CD14-positive monocyte (primary cell): ENCODE data around the gene MS4A4E. TPM values are rescaled to one million over a fixed set of nuclear protein-coding genes. Genes with fewer than 3 reads are reported as not detected.

Experiments used
- DNase-seq, 3 donors: peaks; one replicate each; pipeline ENCODE4 v3.0.0-alpha.2; 2011 to 2022
- H2AFZ ChIP-seq: 2 replicates; pipeline ENCODE4 v1.6.0; 2012; ENCODE audit warnings: mild to moderate bottlenecking, low read depth, low read length, inconsistent platforms; ENCODE audit not compliant: insufficient read depth, poor library complexity, severe bottlenecking
- H3K27ac ChIP-seq, 2 donors: 1 replicate in 1 of 2; 2 replicates in 1 of 2; pipeline ENCODE4 v1.5.1; 2012 to 2013; ENCODE audit warnings: low read length in 2 of 2, control low read depth in 1 of 2, inconsistent platforms in 1 of 2, low read depth in 1 of 2, mild to moderate bottlenecking in 1 of 2
- H3K27me3 ChIP-seq, 2 donors: one replicate each; pipeline versions ENCODE4 v1.6.0 to v1.6.1; 2011 to 2013; ENCODE audit warnings: low read length in 2 of 2; ENCODE audit not compliant: control insufficient read depth in 2 of 2, insufficient read depth in 2 of 2
- H3K36me3 ChIP-seq, 2 donors: replicated peaks in 1 of 2; 1 replicate in 1 of 2; 2 replicates in 1 of 2; pipeline versions ENCODE4 v1.5.1 to v1.6.1; 2012 to 2013; ENCODE audit warnings: low read length in 2 of 2, control low read depth in 1 of 2, inconsistent platforms in 1 of 2, mild to moderate bottlenecking in 1 of 2; ENCODE audit not compliant: insufficient read depth in 2 of 2, control insufficient read depth in 1 of 2
- H3K4me1 ChIP-seq, 2 donors: 1 replicate in 1 of 2; 2 replicates in 1 of 2; pipeline versions ENCODE4 v1.5.1 to v1.6.1; 2012 to 2013; ENCODE audit warnings: low read length in 2 of 2, control low read depth in 1 of 2, inconsistent platforms in 1 of 2, mild to moderate bottlenecking in 1 of 2, moderate library complexity in 1 of 2; ENCODE audit not compliant: insufficient read depth in 2 of 2, control insufficient read depth in 1 of 2
- H3K4me2 ChIP-seq: replicated peaks from 2 replicates; pipeline ENCODE3; 2012; ENCODE audit warnings: low read length, moderate library complexity, mild to moderate bottlenecking; ENCODE audit not compliant: poor library complexity, severe bottlenecking; ENCODE audit errors: extremely low read depth
- H3K4me3 ChIP-seq, 3 experiments: fragments of 200-600 bp in 1 of 3; sonication (generic) in 1 of 3; replicated peaks in 1 of 3; 1 replicate in 2 of 3; 2 replicates in 1 of 3; pipeline ENCODE4 v1.5.1; 2011 to 2013; ENCODE audit warnings: low read length in 3 of 3, mild to moderate bottlenecking in 3 of 3, control low read depth in 2 of 3, low read depth in 2 of 3, inconsistent platforms in 1 of 3, moderate library complexity in 1 of 3
- H3K79me2 ChIP-seq: 2 replicates; pipeline ENCODE4 v1.6.0; 2012; ENCODE audit warnings: mild to moderate bottlenecking, control low read depth, inconsistent platforms, low read length, moderate library complexity; ENCODE audit not compliant: insufficient read depth
- H3K9ac ChIP-seq: 2 replicates; pipeline ENCODE4 v1.6.0; 2017; ENCODE audit warnings: low read length, mild to moderate bottlenecking; ENCODE audit not compliant: insufficient read depth, poor library complexity, severe bottlenecking
- H3K9me3 ChIP-seq, 2 donors: replicated peaks in 1 of 2; 1 replicate in 1 of 2; 2 replicates in 1 of 2; pipeline versions ENCODE4 v1.5.1 to v1.6.1; 2012 to 2013; ENCODE audit warnings: low read length in 2 of 2, control low read depth in 1 of 2; ENCODE audit not compliant: control insufficient read depth in 1 of 2, insufficient read depth in 1 of 2
- H4K20me1 ChIP-seq: 2 replicates; pipeline ENCODE4 v1.6.0; 2012; ENCODE audit warnings: mild to moderate bottlenecking, low read length, control low read depth, moderate library complexity; ENCODE audit not compliant: insufficient read depth
- H3K27ac Mint-ChIP-seq, 7 donors: one replicate each; pipeline ENCODE4 v1.8.0; 2020; ENCODE audit warnings: mild to moderate bottlenecking in 7 of 7, mixed read lengths in 7 of 7, moderate library complexity in 6 of 7, inconsistent platforms in 2 of 7
- H3K27me3 Mint-ChIP-seq, 3 donors: one replicate each; pipeline ENCODE4 v1.8.0; 2021 to 2022; ENCODE audit warnings: low read depth in 3 of 3, mild to moderate bottlenecking in 3 of 3, mixed read lengths in 3 of 3, moderate library complexity in 3 of 3, inconsistent platforms in 1 of 3
- H3K36me3 Mint-ChIP-seq, 2 donors: one replicate each; pipeline ENCODE4 v1.8.0; 2020; ENCODE audit warnings: mixed read lengths in 2 of 2, inconsistent platforms in 1 of 2, mild to moderate bottlenecking in 1 of 2
- H3K4me1 Mint-ChIP-seq: one replicate; pipeline ENCODE4 v1.8.0; 2020; ENCODE audit warnings: mild to moderate bottlenecking, mixed read lengths
- H3K4me3 Mint-ChIP-seq, 2 donors: one replicate each; pipeline ENCODE4 v1.8.0; 2020; ENCODE audit warnings: mild to moderate bottlenecking in 2 of 2, mixed read lengths in 2 of 2, moderate library complexity in 1 of 2
- H3K9me3 Mint-ChIP-seq, 7 donors: one replicate each; pipeline ENCODE4 v1.8.0; 2020 to 2022; ENCODE audit warnings: mixed read lengths in 7 of 7, mild to moderate bottlenecking in 6 of 7, moderate library complexity in 6 of 7, inconsistent platforms in 2 of 7
- CTCF ChIP-seq: fragments of 200-600 bp; IDR thresholded peaks from one replicate; pipeline ENCODE4 v1.8.0; 2022; ENCODE audit warnings: antibody characterized with exemption, mild to moderate bottlenecking
- WGBS: methylation state at CpG from one replicate; pipeline ENCODE4 v1.1.5; 2013; ENCODE audit warnings: missing lambda C conversion rate; ENCODE audit not compliant: insufficient coverage; 5-methylcytosine and 5-hydroxymethylcytosine counted together
- intact Hi-C, 2 donors: fragments of 100-400 bp; cut with micrococcal nuclease; formaldehyde crosslinking; loops; one replicate each; pipeline versions ENCODE4 v1.15.0 to v1.15.1; 2023
- polyA plus RNA-seq, 3 donors: library from polyadenylated mRNA; depleted of rRNA in 1 of 3; unstranded in 2 of 3; stranded (reverse) in 1 of 3; fragments of 300-500 nt in 2 of 3; fragments of >200 nt in 1 of 3; fragmentation: Illumina TruSeq in 2 of 3; gene quantifications; 1 replicate in 2 of 3; 2 replicates in 1 of 3; pipeline ENCODE4 v1.2.3, GENCODE V29; 2012 to 2021

MS4A4E gene
- polyA plus RNA-seq, 3 donors: 1.00 to 10.2 (median 1.1) TPM

DNA sequence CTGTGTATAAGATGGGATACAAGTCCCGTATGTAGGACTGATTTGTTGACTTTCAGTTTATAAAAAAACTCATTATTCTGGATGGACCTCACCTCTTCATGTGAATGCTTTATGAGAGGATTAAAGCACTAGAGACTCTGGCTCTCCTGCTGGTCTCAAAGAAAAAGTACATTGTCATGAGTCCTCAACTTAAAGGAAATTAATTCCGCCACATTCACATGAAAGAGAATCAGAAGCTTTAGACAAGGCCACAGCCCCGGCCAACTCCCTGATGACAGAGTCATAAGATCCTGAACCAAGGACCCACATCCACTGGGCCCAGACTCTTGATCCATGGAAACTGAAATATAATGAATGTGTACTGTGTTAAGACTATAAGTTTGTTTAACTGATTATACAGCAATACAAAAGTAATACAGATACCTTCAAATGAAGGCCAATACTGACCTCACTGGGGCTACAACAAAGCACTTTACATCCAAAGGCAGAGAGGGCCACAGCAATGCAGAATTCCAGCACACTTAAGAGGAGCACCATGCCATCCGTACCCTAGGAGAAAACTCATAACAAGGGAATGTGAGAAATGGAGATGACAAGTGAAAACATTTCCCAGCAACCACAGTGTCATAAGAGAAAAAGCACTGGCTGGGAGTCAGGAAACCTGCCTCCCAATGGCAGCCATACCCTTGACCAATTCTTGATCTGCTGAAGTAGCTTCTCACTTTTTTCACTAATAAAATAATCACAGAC is 34.6 kb downstream of the MS4A4E start:
- Histone ChIP-seq H3K9ac (no peak overlapping the region), H3K4me2 (no peak overlapping the region), H3K4me1 (peaks cover 10 to 19% of the 10 kb centered on the region in 2 donors), H3K9me3 (no peaks in the 10 kb centered on the region), H2AFZ (no peak overlapping the region), H3K4me3 (no peak overlapping the region), H3K27ac (peak overlapping the region in 1 of 2 donors; percentile 10), H3K79me2 (peaks cover 6% of the 10 kb centered on the region), H3K27me3 (no peaks in the 10 kb centered on the region), H4K20me1 (no peaks in the 10 kb centered on the region), H3K36me3 (peaks cover 40 to 73% of the 10 kb centered on the region in 2 donors)
- Mint-ChIP-seq H3K9me3 (peaks cover 0 to 3% (median 0%) of the 10 kb centered on the region in 7 donors), H3K36me3 (peaks cover 53 to 72% of the 10 kb centered on the region in 2 donors), H3K27ac (peak overlapping the region in 1 of 7 donors; percentile 43), H3K27me3 (no peaks in the 10 kb centered on the region), H3K4me3 (no peak overlapping the region), H3K4me1 (peaks cover 21% of the 10 kb centered on the region)
- TF ChIP-seq CTCF: no peak
- no peak for DNase-seq
- 100% methylated on average over 1 of the region's 4 CpGs for WGBS
- intact Hi-C loops: no loop called here

DNA sequence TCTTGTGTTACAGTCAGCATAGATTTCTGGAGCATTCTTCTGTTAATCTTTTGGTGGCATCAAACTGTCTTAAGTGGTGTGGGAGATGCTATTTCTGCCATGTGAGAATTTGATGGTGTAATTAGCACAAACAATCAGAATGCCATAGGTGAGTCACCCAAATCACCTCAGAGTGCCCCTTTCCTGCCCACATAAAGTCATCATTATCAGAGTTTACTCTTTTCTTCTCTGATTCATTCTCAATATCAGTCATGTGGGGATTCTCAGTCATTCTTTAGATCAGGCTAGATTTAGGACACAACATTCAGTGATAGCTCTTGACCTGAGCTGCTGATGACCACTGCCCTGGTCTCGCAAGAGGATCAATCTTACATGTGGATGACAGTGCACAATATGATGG is 36.3 kb downstream of the MS4A4E start:
- TF ChIP-seq CTCF: no peak
- H3K4me1 ChIP-seq: peaks cover 10 to 19% of the 10 kb centered on the region in 2 donors
- H3K4me2 ChIP-seq: no peak overlapping the region
- peak overlapping the region in 2 of 7 donors; percentile 4 to 50 for H3K27ac Mint-ChIP-seq
- H3K79me2 ChIP-seq: peaks cover 6% of the 10 kb centered on the region
- no peak overlapping the region for H3K4me3 ChIP-seq
- H3K9me3 ChIP-seq: no peaks in the 10 kb centered on the region
- WGBS: no CpG with 5 or more reads among the region's 1 CpG
- H3K4me3 Mint-ChIP-seq: no peak overlapping the region
- intact Hi-C loops: no loop called here
- H3K27me3 Mint-ChIP-seq: no peaks in the 10 kb centered on the region
- H2AFZ ChIP-seq: no peak overlapping the region
- H3K27me3 ChIP-seq: no peaks in the 10 kb centered on the region
- H3K9ac ChIP-seq: no peak overlapping the region
- H4K20me1 ChIP-seq: no peaks in the 10 kb centered on the region
- H3K27ac ChIP-seq: no peak overlapping the region
- H3K36me3 Mint-ChIP-seq: peaks cover 49 to 67% of the 10 kb centered on the region in 2 donors
- peaks cover 0 to 3% (median 0%) of the 10 kb centered on the region in 7 donors for H3K9me3 Mint-ChIP-seq
- H3K4me1 Mint-ChIP-seq: peaks cover 21% of the 10 kb centered on the region
- no peak for DNase-seq
- peaks cover 43 to 72% of the 10 kb centered on the region in 2 donors for H3K36me3 ChIP-seq
